Activated T-cell treated with anti-CD3 and anti-CD28 coated beads, Interleukin-2, amount 50 U/mL, for 4 hours (primary cell): ENCODE data around the gene ZMYND19. TPM values are rescaled to one million over a fixed set of nuclear protein-coding genes. Genes with fewer than 3 reads are reported as not detected.
"Not testable (repeated sequence)": the region's sequence is repeated elsewhere in the genome, so short reads cannot be mapped to it uniquely, and the experiment has no call there.

Experiments used
- ATAC-seq, 2 donors: fragments of 200-7000 bp; cut with Tn5 transposase; one replicate each; pipeline ENCODE4 v1.10.0; 2021
- DNase-seq: peaks from one replicate; pipeline ENCODE4 v3.0.0-alpha.2; 2020
- H3K27me3 Mint-ChIP-seq: one replicate; pipeline ENCODE4 v1.8.0; 2021; ENCODE audit warnings: low read depth, mixed read lengths
- H3K36me3 Mint-ChIP-seq: one replicate; pipeline ENCODE4 v1.8.0; 2022; ENCODE audit warnings: mixed read lengths; ENCODE audit not compliant: insufficient read depth
- H3K4me1 Mint-ChIP-seq: one replicate; pipeline ENCODE4 v1.8.0; 2021; ENCODE audit warnings: low read depth, mixed read lengths
- H3K4me3 Mint-ChIP-seq: one replicate; pipeline ENCODE4 v1.8.0; 2021; ENCODE audit warnings: mild to moderate bottlenecking, moderate library complexity, mixed read lengths
- H3K9me3 Mint-ChIP-seq: one replicate; pipeline ENCODE4 v1.8.0; 2021; ENCODE audit warnings: mixed read lengths
- total RNA-seq, 3 donors: library from RNA; stranded (reverse); gene quantifications; one replicate each; pipeline ENCODE4 v1.2.1, GENCODE V29; 2021

ZMYND19 gene
- total RNA-seq, 3 donors from 2014 or later: 98.6 to 122 (median 106) TPM

GRCh38 chr9:137545123-137545522, 45.2 kb downstream of the ZMYND19 start:
- no peaks in the 10 kb centered on the region for H3K27me3 Mint-ChIP-seq
- H3K9me3 Mint-ChIP-seq: no peaks in the 10 kb centered on the region
- DNase-seq (no peak), ATAC-seq (no peak)
- H3K4me1 Mint-ChIP-seq: peaks cover 11% of the 10 kb centered on the region
- H3K4me3 Mint-ChIP-seq: no peak overlapping the region
- H3K36me3 Mint-ChIP-seq: no peaks in the 10 kb centered on the region

- no peak for ATAC-seq
- no peaks in the 10 kb centered on the region for H3K27me3 Mint-ChIP-seq
- DNase-seq: no peak
- H3K4me3 Mint-ChIP-seq: no peak overlapping the region
- peaks cover 5% of the 10 kb centered on the region for H3K4me1 Mint-ChIP-seq
- no peaks in the 10 kb centered on the region for H3K9me3 Mint-ChIP-seq
- H3K36me3 Mint-ChIP-seq: no peaks in the 10 kb centered on the region
Observed at GRCh38 chr9:137544176-137544760, 46.0 kb downstream of the ZMYND19 start.

GRCh38 chr9:137543237-137543963, 46.9 kb downstream of the ZMYND19 start:
- DNase-seq: no peak
- Mint-ChIP-seq H3K27me3 (no peaks in the 10 kb centered on the region), H3K36me3 (no peaks in the 10 kb centered on the region), H3K9me3 (no peaks in the 10 kb centered on the region), H3K4me1 (peaks cover 1% of the 10 kb centered on the region), H3K4me3 (no peak overlapping the region)
- ATAC-seq: no peak

- Mint-ChIP-seq H3K27me3 (no peaks in the 10 kb centered on the region), H3K36me3 (no peaks in the 10 kb centered on the region), H3K9me3 (no peaks in the 10 kb centered on the region), H3K4me1 (peaks cover 1% of the 10 kb centered on the region), H3K4me3 (no peak overlapping the region)
- ATAC-seq (no peak), DNase-seq (no peak)
Observed at GRCh38 chr9:137542486-137542885, 47.8 kb downstream of the ZMYND19 start.

GRCh38 chr9:137540536-137540935, 49.8 kb downstream of the ZMYND19 start:
- H3K4me1 Mint-ChIP-seq: peaks cover 13% of the 10 kb centered on the region
- ATAC-seq (no peak), DNase-seq (no peak)
- H3K27me3 Mint-ChIP-seq: no peaks in the 10 kb centered on the region
- no peak overlapping the region for H3K4me3 Mint-ChIP-seq
- peaks cover 5% of the 10 kb centered on the region for H3K9me3 Mint-ChIP-seq
- H3K36me3 Mint-ChIP-seq: peaks cover 4% of the 10 kb centered on the region

GRCh38 chr9:137538058-137538457, 52.3 kb downstream of the ZMYND19 start:
- Mint-ChIP-seq H3K9me3 (peaks cover 5% of the 10 kb centered on the region), H3K4me1 (peaks cover 22% of the 10 kb centered on the region), H3K4me3 (no peak overlapping the region), H3K27me3 (no peaks in the 10 kb centered on the region), H3K36me3 (peaks cover 4% of the 10 kb centered on the region)
- ATAC-seq (no peak), DNase-seq (no peak)

- not testable (repeated sequence) for H3K9me3 Mint-ChIP-seq, H3K27me3 Mint-ChIP-seq, DNase-seq, ATAC-seq, H3K4me3 Mint-ChIP-seq, H3K36me3 Mint-ChIP-seq
- H3K4me1 Mint-ChIP-seq: peaks cover 22% of the 10 kb centered on the region
Observed at GRCh38 chr9:137536594-137537131, 53.6 kb downstream of the ZMYND19 start.

GRCh38 chr9:137535120-137535428, 55.2 kb downstream of the ZMYND19 start:
- Mint-ChIP-seq H3K9me3 (peaks cover 5% of the 10 kb centered on the region), H3K36me3 (peaks cover 4% of the 10 kb centered on the region), H3K27me3 (no peaks in the 10 kb centered on the region), H3K4me3 (no peak overlapping the region), H3K4me1 (peaks cover 25% of the 10 kb centered on the region)
- no peak for DNase-seq
- ATAC-seq: no peak

GRCh38 chr9:137534256-137535119, 55.8 kb downstream of the ZMYND19 start:
- Mint-ChIP-seq H3K4me1 (peaks cover 25% of the 10 kb centered on the region), H3K9me3 (peaks cover 5% of the 10 kb centered on the region), H3K27me3 (no peaks in the 10 kb centered on the region), H3K4me3 (no peak overlapping the region), H3K36me3 (peaks cover 4% of the 10 kb centered on the region)
- peak; percentile 77 for ATAC-seq
- DNase-seq: no peak

GRCh38 chr9:137532891-137533468, 57.3 kb downstream of the ZMYND19 start:
- not testable (repeated sequence) for H3K36me3 Mint-ChIP-seq, DNase-seq, H3K27me3 Mint-ChIP-seq, H3K9me3 Mint-ChIP-seq, ATAC-seq, H3K4me3 Mint-ChIP-seq
- peaks cover 25% of the 10 kb centered on the region for H3K4me1 Mint-ChIP-seq

Other genes with a start within 250 kb of the ZMYND19 start
- gene EXD3, start 167.3 kb downstream of the ZMYND19 start, total RNA-seq: 1 to 10 TPM; 1.7 to 2.8 (median 2.5) TPM
- under 1 TPM; 0.34 to 0.82 (median 0.46) TPM for gene NOXA1, start 167.1 kb downstream of the ZMYND19 start, total RNA-seq
- gene ENTPD8, start 149.2 kb downstream of the ZMYND19 start, total RNA-seq: not detected
- gene NSMF, start 131.2 kb downstream of the ZMYND19 start, total RNA-seq: 10 to 100 TPM; 69.5 to 89.1 (median 87.7) TPM
- 1 to 10 TPM; 1.3 to 1.9 (median 1.8) TPM for gene PNPLA7, start 40.1 kb downstream of the ZMYND19 start, total RNA-seq
- 10 to 100 TPM; 81.6 to 99.0 (median 86.3) TPM for gene MRPL41, start 38.6 kb downstream of the ZMYND19 start, total RNA-seq
- gene DPH7, start 11.6 kb downstream of the ZMYND19 start, total RNA-seq: 10 to 100 TPM; 34.1 to 37.7 (median 35.2) TPM
- 10 to 100 TPM; 27.5 to 39.3 (median 33.8) TPM for gene ARRDC1, start 15.2 kb upstream of the ZMYND19 start, total RNA-seq
- gene EHMT1, start 28.5 kb upstream of the ZMYND19 start, total RNA-seq: 10 to 100 TPM; 76.6 to 79.1 (median 78.1) TPM